Caco-2 (cell line): ENCODE data around the gene USP20. TPM values are rescaled to one million over a fixed set of nuclear protein-coding genes. Genes with fewer than 3 reads are reported as not detected.

Experiments used
- BruUV-seq: library from RNA; stranded (reverse); fragments of 400-500 nt; replicated peaks from 2 replicates; lab custom pipeline; 2021; lab: Mats Ljungman, UMichigan
- CTCF ChIA-PET: fragments of 300-600 bp; sonication (Branson Sonifier 250); formaldehyde crosslinking; loops from one replicate; lab custom pipeline; 2022; ENCODE audit warnings: antibody characterized with exemption; lab: Charles Lee
- POLR2A ChIA-PET: fragments of 300-600 bp; sonication (Branson Sonifier 250); formaldehyde crosslinking; loops from one replicate; lab custom pipeline; 2022; ENCODE audit warnings: antibody characterized with exemption; lab: Charles Lee
- DNase-seq, 2 experiments: peaks; one replicate each; pipeline versions ENCODE4 v3.0.0 to v3.0.0-alpha.2; 2020 to 2022
- H3K27me3 ChIP-seq: replicated peaks from 2 replicates; pipeline ENCODE4 v1.6.0; 2011; ENCODE audit warnings: low read length; ENCODE audit not compliant: control insufficient read depth, insufficient read depth
- H3K36me3 ChIP-seq: 2 replicates; pipeline ENCODE4 v1.5.1; 2011; ENCODE audit warnings: low read length; ENCODE audit not compliant: control insufficient read depth, insufficient read depth
- H3K4me1 ChIP-seq: fragments of 250-450 bp; sonication (Bioruptor Pico); 2 replicates; pipeline ENCODE4 v1.5.1; 2020; ENCODE audit warnings: mild to moderate bottlenecking
- H3K4me3 ChIP-seq: 2 replicates; pipeline ENCODE4 v1.5.1; 2011; ENCODE audit warnings: low read depth, mild to moderate bottlenecking, control low read depth, low read length
- H3K9me3 ChIP-seq: fragments of 250-450 bp; sonication (Bioruptor Pico); 2 replicates; pipeline ENCODE4 v1.5.1; 2020; ENCODE audit warnings: mild to moderate bottlenecking, moderate library complexity
- H3K27ac Mint-ChIP-seq: one replicate; pipeline ENCODE4 v1.8.0; 2022; ENCODE audit warnings: mixed read lengths; ENCODE audit not compliant: unreplicated experiment
- H3K27me3 Mint-ChIP-seq: one replicate; pipeline ENCODE4 v1.8.0; 2022; ENCODE audit warnings: mixed read lengths; ENCODE audit not compliant: insufficient read depth, unreplicated experiment
- H3K36me3 Mint-ChIP-seq: one replicate; pipeline ENCODE4 v1.8.0; 2022; ENCODE audit warnings: mild to moderate bottlenecking, mixed read lengths; ENCODE audit not compliant: insufficient read depth, unreplicated experiment
- H3K4me1 Mint-ChIP-seq: one replicate; pipeline ENCODE4 v1.8.0; 2022; ENCODE audit warnings: low read depth, mixed read lengths; ENCODE audit not compliant: unreplicated experiment
- H3K4me3 Mint-ChIP-seq: one replicate; pipeline ENCODE4 v1.8.0; 2022; ENCODE audit warnings: mild to moderate bottlenecking, moderate library complexity, mixed read lengths; ENCODE audit not compliant: unreplicated experiment
- H3K9me3 Mint-ChIP-seq: one replicate; pipeline ENCODE4 v1.8.0; 2022; ENCODE audit warnings: mixed read lengths; ENCODE audit not compliant: unreplicated experiment
- CTCF ChIP-seq, 2 experiments: fragments of 200-600 bp in 1 of 2; IDR thresholded peaks; 1 replicate in 1 of 2; 2 replicates in 1 of 2; pipeline versions ENCODE4 v1.5.1 to v1.8.0; 2011 to 2022; ENCODE audit warnings: antibody characterized with exemption in 1 of 2, control low read depth in 1 of 2, inconsistent platforms in 1 of 2, low read depth in 1 of 2, low read length in 1 of 2, mild to moderate bottlenecking in 1 of 2, moderate library complexity in 1 of 2; ENCODE audit not compliant: insufficient read depth in 1 of 2, severe bottlenecking in 1 of 2, unreplicated experiment in 1 of 2
- intact Hi-C: fragments of 100-400 bp; cut with micrococcal nuclease; formaldehyde crosslinking; loops from one replicate; pipeline ENCODE4 v1.10.0; 2022; ENCODE audit not compliant: unreplicated experiment
- total RNA-seq: library from RNA; stranded (reverse); gene quantifications from 2 replicates; pipeline ENCODE4 v1.2.3, GENCODE V29; 2022

The USP20 gene
- total RNA-seq, 1 experiment from 2014 or later: 13.9 TPM

GRCh38 chr9:129865668-129866320 is 30.5 kb downstream of the USP20 start:
- no peak overlapping the region for H3K4me3 Mint-ChIP-seq
- no peaks in the 10 kb centered on the region for H3K27me3 Mint-ChIP-seq
- Histone ChIP-seq H3K27me3 (no peaks in the 10 kb centered on the region), H3K9me3 (no peaks in the 10 kb centered on the region), H3K36me3 (no peaks in the 10 kb centered on the region), H3K4me3 (no peak overlapping the region), H3K4me1 (no peaks in the 10 kb centered on the region)
- no peaks in the 10 kb centered on the region for H3K9me3 Mint-ChIP-seq
- ChIA-PET CTCF (no interaction called here), POLR2A (no interaction called here)
- TF ChIP-seq CTCF (IDR thresholded peaks at IDR 0.05; ENCODE audit: insufficient read depth in 1 of 2, low read depth in 1 of 2, low read length in 1 of 2, severe bottlenecking in 1 of 2, unreplicated experiment in 1 of 2): no peak
- BruUV-seq: no TSS peak
- DNase-seq: no peak
- peaks cover 16% of the 10 kb centered on the region for H3K36me3 Mint-ChIP-seq
- no peak overlapping the region for H3K27ac Mint-ChIP-seq
- intact Hi-C loops: no loop called here
- no peaks in the 10 kb centered on the region for H3K4me1 Mint-ChIP-seq

GRCh38 chr9:129866394-129867135 is 31.3 kb downstream of the USP20 start:
- Histone ChIP-seq H3K27me3 (no peaks in the 10 kb centered on the region), H3K4me1 (no peaks in the 10 kb centered on the region), H3K4me3 (no peak overlapping the region), H3K36me3 (no peaks in the 10 kb centered on the region), H3K9me3 (no peaks in the 10 kb centered on the region)
- DNase-seq: no peak
- ChIA-PET CTCF (no interaction called here), POLR2A (no interaction called here)
- no peaks in the 10 kb centered on the region for H3K9me3 Mint-ChIP-seq
- H3K4me3 Mint-ChIP-seq: no peak overlapping the region
- H3K4me1 Mint-ChIP-seq: no peaks in the 10 kb centered on the region
- peaks cover 17% of the 10 kb centered on the region for H3K36me3 Mint-ChIP-seq
- no peak overlapping the region for H3K27ac Mint-ChIP-seq
- TF ChIP-seq CTCF (IDR thresholded peaks at IDR 0.05; ENCODE audit: insufficient read depth in 1 of 2, low read depth in 1 of 2, low read length in 1 of 2, severe bottlenecking in 1 of 2, unreplicated experiment in 1 of 2): no peak
- H3K27me3 Mint-ChIP-seq: no peaks in the 10 kb centered on the region
- intact Hi-C loops: no loop called here
- BruUV-seq: no TSS peak

- H3K27ac Mint-ChIP-seq: no peak overlapping the region
- H3K4me1 Mint-ChIP-seq: no peaks in the 10 kb centered on the region
- Histone ChIP-seq H3K4me3 (no peak overlapping the region), H3K4me1 (no peaks in the 10 kb centered on the region), H3K36me3 (no peaks in the 10 kb centered on the region), H3K27me3 (no peaks in the 10 kb centered on the region), H3K9me3 (no peaks in the 10 kb centered on the region)
- ChIA-PET POLR2A (no interaction called here), CTCF (no interaction called here)
- no peak for DNase-seq
- H3K27me3 Mint-ChIP-seq: no peaks in the 10 kb centered on the region
- intact Hi-C loops: no loop called here
- no peak overlapping the region for H3K4me3 Mint-ChIP-seq
- no TSS peak for BruUV-seq
- peaks cover 20% of the 10 kb centered on the region for H3K36me3 Mint-ChIP-seq
- H3K9me3 Mint-ChIP-seq: no peaks in the 10 kb centered on the region
- TF ChIP-seq CTCF (IDR thresholded peaks at IDR 0.05; ENCODE audit: insufficient read depth in 1 of 2, low read depth in 1 of 2, low read length in 1 of 2, severe bottlenecking in 1 of 2, unreplicated experiment in 1 of 2): no peak
Measured at GRCh38 chr9:129867136-129868022, 32.1 kb downstream of the USP20 start.
